Naive thymus-derived CD8-positive, alpha-beta T cell (primary cell): ENCODE results near the gene HP. TPM values are rescaled to one million over a fixed set of nuclear protein-coding genes. Genes with fewer than 3 reads are reported as not detected.

Experiments
- ATAC-seq, 2 donors: fragments of 150-1000 bp; cut with Tn5 transposase in 1 of 2; sonication (Bioruptor Pico), chemical (Tn5 transposase) in 1 of 2; 1 replicate in 1 of 2; 2 replicates in 1 of 2; pipeline ENCODE4 v1.10.0; 2021; ENCODE audit warnings: mild to moderate bottlenecking in 2 of 2, moderate library complexity in 2 of 2
- POLR2A ChIA-PET: fragments of 350-600 bp; sonication (Branson Sonifier 250); formaldehyde crosslinking; loops from one replicate; lab custom pipeline; 2021; ENCODE audit warnings: antibody characterized with exemption; lab: Charles Lee
- DNase-seq, 10 donors: peaks; one replicate each; pipeline versions ENCODE4 v3.0.0 to v3.0.0-alpha.2; 2020 to 2022
- H3K27ac Mint-ChIP-seq, 10 donors: one replicate each; pipeline ENCODE4 v1.8.0; 2020 to 2022; ENCODE audit warnings: mild to moderate bottlenecking in 10 of 10, mixed read lengths in 10 of 10, moderate library complexity in 4 of 10, inconsistent platforms in 1 of 10
- H3K27me3 Mint-ChIP-seq, 5 donors: one replicate each; pipeline ENCODE4 v1.8.0; 2021 to 2022; ENCODE audit warnings: mixed read lengths in 5 of 5
- H3K36me3 Mint-ChIP-seq, 3 donors: one replicate each; pipeline ENCODE4 v1.8.0; 2020 to 2022; ENCODE audit warnings: mixed read lengths in 3 of 3, mild to moderate bottlenecking in 2 of 3, inconsistent platforms in 1 of 3
- H3K4me1 Mint-ChIP-seq, 4 donors: one replicate each; pipeline ENCODE4 v1.8.0; 2021 to 2022; ENCODE audit warnings: mixed read lengths in 4 of 4
- H3K4me3 Mint-ChIP-seq, 10 donors: one replicate each; pipeline ENCODE4 v1.8.0; 2020 to 2022; ENCODE audit warnings: mild to moderate bottlenecking in 10 of 10, mixed read lengths in 10 of 10, moderate library complexity in 6 of 10, inconsistent platforms in 1 of 10
- H3K9me3 Mint-ChIP-seq, 9 donors: one replicate each; pipeline ENCODE4 v1.8.0; 2020 to 2022; ENCODE audit warnings: mixed read lengths in 9 of 9, mild to moderate bottlenecking in 3 of 9, inconsistent platforms in 1 of 9, moderate library complexity in 1 of 9
- polyA plus RNA-seq, 3 donors: library from polyadenylated mRNA; unstranded; fragments of 300-500 nt; fragmentation: Illumina TruSeq; gene quantifications; one replicate each; pipeline ENCODE4 v1.2.3, GENCODE V29; 2021
- total RNA-seq, 8 experiments: library from RNA in 2 of 8; stranded (reverse) in 2 of 8; gene quantifications; one replicate each; pipeline ENCODE4 v1.2.3 and lab custom pipeline; 2021 to 2026

HP gene
- total and polyA plus RNA-seq, 5 experiments from 2014 or later, result 0.22 to 0.26 TPM; not detected in 3

DNA sequence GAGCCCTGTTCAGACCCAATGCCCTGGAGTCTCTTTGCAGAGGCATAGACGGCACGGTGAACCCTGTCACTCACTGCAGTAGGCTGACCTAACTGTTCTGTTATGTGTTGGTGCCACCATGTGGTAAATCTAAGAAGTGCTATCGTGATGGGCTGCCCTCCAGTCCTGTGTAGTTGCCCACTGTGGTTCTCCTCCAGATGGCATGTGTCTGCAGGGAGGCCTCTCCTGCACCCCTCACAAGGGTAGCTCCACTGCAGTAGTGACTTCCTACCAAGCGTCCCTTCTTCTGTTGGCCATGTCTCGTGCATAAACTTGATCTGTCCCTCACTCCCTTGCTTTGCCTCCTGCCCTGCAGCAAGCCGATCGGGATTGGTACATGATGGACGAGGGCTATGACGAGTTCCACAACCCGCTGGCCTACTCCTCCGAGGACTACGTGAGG lies 45.1 kb downstream of the HP start:
- Mint-ChIP-seq H3K27me3 (no peaks in the 10 kb centered on the region), H3K36me3 (peaks cover 4 to 89% (median 40%) of the 10 kb centered on the region in 3 donors), H3K4me1 (peaks cover 26 to 39% (median 32%) of the 10 kb centered on the region in 4 donors), H3K27ac (peak overlapping the region in 1 of 10 donors; percentile 9), H3K4me3 (no peak overlapping the region), H3K9me3 (no peaks in the 10 kb centered on the region)
- DNase-seq (peak in 8 of 10 donors; percentile 10 to 46 (median 39)), ATAC-seq (peak; percentile 83 to 93)
- POLR2A ChIA-PET, result no interaction called here

DNA sequence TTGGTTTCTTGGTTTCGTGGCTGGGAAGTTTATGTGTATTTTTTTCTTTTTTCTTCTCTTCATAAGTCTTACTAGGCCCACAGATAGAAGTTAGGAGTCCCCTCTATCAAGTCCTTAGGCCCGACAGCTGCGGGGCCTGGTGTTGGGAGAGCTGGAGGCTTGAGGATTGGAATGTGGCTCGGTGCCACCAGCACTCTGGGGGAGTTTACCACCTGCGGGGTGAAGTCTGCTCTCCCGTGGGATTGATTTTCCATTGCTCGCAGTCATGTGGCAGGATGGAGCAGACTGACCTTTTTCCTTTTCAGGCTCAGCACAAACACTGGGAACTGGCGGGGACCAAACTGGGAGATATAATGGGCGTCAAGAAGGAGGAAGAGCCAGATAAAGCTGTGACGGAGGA lies 46.9 kb downstream of the HP start:
- Mint-ChIP-seq H3K36me3 (peaks cover 4 to 99% (median 49%) of the 10 kb centered on the region in 3 donors), H3K4me1 (peaks cover 9 to 21% (median 18%) of the 10 kb centered on the region in 4 donors), H3K27me3 (no peaks in the 10 kb centered on the region), H3K27ac (peak overlapping the region in 1 of 10 donors; percentile 83), H3K4me3 (no peak overlapping the region), H3K9me3 (no peaks in the 10 kb centered on the region)
- ATAC-seq (no peak), DNase-seq (no peak)
- POLR2A ChIA-PET, result no interaction called here

DNA sequence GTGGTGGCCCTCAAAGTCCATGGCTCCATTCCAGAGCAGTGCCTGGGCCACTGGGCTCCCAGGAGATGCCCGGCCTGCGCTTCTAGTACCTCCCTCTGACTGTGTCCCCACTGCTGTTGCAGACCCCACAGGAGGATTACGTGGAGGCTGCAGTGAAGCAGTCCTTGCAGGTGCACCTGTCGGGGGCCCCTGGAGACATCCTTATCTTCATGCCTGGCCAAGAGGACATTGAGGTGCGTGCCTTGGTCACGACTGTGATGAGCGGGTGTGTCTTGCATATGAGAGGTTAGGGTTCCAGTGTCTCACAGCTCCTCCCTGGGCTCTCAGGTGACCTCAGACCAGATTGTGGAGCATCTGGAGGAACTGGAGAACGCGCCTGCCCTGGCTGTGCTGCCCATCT lies 50.6 kb downstream of the HP start:
- Mint-ChIP-seq H3K9me3 (no peaks in the 10 kb centered on the region), H3K27me3 (no peaks in the 10 kb centered on the region), H3K27ac (peak overlapping the region in 1 of 10 donors; percentile 63), H3K4me3 (no peak overlapping the region), H3K4me1 (peaks cover 0 to 5% (median 2%) of the 10 kb centered on the region in 4 donors), H3K36me3 (peaks cover 7 to 99% (median 45%) of the 10 kb centered on the region in 3 donors)
- POLR2A ChIA-PET, result interaction anchor here (0.6 kb wide), 1 partner anchor 314 kb away, joined by 3 read pairs; no protein-coding TSS in a partner anchor
- no peak for DNase-seq
- no peak for ATAC-seq

DNA sequence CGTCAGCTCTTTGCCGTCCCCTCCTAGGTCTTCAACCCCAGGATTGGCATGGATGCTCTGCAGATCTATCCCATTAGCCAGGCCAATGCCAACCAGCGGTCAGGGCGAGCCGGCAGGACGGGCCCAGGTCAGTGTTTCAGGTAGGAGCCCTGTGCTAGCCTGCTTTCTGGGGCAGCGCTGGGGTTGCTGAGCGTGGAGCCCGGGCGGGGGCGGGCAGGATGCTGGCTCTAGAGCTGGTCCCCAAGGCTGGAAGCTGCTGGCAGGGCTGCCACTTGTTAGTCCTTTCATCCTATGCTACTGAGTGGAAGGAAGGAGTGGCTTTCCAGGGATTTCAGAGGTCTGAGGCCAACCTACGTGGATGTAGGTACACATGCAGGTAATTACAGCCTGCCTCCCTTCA lies 51.7 kb downstream of the HP start:
- ATAC-seq (no peak), DNase-seq (no peak)
- H3K9me3 Mint-ChIP-seq, result no peaks in the 10 kb centered on the region
- H3K27ac Mint-ChIP-seq, result peak overlapping the region in 1 of 10 donors; percentile 63
- peaks cover 9 to 99% (median 46%) of the 10 kb centered on the region in 3 donors for H3K36me3 Mint-ChIP-seq
- peaks cover 0 to 5% (median 2%) of the 10 kb centered on the region in 4 donors for H3K4me1 Mint-ChIP-seq
- POLR2A ChIA-PET, result interaction anchor here (1.5 kb wide), 1 partner anchor 13 kb away, joined by 4 read pairs; the partner anchor contains the start of genes DHX38 and TXNL4B
- no peaks in the 10 kb centered on the region for H3K27me3 Mint-ChIP-seq
- no peak overlapping the region for H3K4me3 Mint-ChIP-seq

DNA sequence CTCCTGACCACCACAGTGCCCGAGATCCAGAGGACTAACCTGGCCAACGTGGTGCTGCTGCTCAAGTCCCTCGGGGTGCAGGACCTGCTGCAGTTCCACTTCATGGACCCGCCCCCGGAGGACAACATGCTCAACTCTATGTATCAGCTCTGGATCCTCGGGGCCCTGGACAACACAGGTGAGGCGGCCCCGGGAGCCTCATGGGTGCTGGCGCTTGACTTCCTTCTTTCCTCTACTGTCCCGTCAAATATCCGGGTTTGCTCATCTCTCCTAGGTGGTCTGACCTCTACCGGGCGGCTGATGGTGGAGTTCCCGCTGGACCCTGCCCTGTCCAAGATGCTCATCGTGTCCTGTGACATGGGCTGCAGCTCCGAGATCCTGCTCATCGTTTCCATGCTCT lies 53.1 kb downstream of the HP start:
- no peak for DNase-seq
- no peak for ATAC-seq
- POLR2A ChIA-PET, result no interaction called here
- Mint-ChIP-seq H3K27ac (peak overlapping the region in 1 of 10 donors; percentile 19), H3K4me1 (peaks cover 0 to 2% (median under 1%) of the 10 kb centered on the region in 4 donors), H3K36me3 (peaks cover 9 to 99% (median 46%) of the 10 kb centered on the region in 3 donors), H3K4me3 (no peak overlapping the region), H3K27me3 (no peaks in the 10 kb centered on the region), H3K9me3 (no peaks in the 10 kb centered on the region)

DNA sequence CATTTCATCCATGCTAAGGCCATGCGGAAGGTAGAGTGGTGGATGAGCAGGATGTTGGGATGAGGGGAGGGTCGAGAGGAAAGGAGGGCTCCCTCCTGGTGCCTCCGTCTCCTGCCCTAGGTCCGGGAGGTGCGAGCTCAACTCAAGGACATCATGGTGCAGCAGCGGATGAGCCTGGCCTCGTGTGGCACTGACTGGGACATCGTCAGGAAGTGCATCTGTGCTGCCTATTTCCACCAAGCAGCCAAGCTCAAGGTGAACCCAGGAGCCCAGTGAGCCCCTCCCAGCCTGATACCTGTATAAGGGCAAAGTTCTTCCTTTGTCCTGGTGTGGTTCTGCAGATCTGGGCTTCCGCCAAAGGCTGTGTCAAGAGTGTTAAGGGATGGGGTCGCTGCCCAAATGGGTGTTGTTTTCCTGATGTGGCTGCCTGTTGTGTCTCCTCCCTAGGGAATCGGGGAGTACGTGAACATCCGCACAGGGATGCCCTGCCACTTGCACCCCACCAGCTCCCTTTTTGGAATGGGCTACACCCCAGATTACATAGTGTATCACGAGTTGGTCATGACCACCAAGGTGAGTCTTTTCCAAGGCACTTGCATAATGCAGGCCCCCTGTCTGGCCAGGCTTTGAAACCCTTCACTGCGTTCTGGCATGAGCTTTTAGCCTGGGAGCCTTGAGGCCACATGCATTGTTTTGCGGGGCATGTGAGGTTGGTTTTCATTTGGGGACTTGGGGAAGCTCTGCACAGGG lies 54.2 kb downstream of the HP start:
- Mint-ChIP-seq H3K9me3 (no peaks in the 10 kb centered on the region), H3K27me3 (no peaks in the 10 kb centered on the region), H3K27ac (no peak overlapping the region), H3K36me3 (peaks cover 5 to 99% (median 47%) of the 10 kb centered on the region in 3 donors), H3K4me1 (peaks cover 0 to under 1% (median under 1%) of the 10 kb centered on the region in 4 donors), H3K4me3 (no peak overlapping the region)
- DNase-seq (no peak), ATAC-seq (no peak)
- POLR2A ChIA-PET, result no interaction called here

DNA sequence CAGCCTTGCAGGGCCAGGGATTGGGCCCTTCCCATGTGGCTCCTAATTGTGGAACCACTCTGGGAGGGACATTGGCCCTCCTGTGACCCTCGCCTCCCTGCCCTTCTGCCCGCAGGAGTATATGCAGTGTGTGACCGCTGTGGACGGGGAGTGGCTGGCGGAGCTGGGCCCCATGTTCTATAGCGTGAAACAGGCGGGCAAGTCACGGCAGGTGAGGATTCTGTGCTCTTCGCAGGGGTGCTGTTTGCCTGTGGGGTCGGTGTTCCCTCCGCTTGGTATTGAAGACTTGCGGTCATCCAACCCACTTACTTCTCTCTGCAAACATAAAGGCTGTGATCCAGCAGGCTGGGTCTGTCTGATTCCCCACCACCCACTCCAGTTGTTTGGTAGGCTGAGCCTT lies 55.0 kb downstream of the HP start:
- DNase-seq, result no peak
- Mint-ChIP-seq H3K36me3 (peaks cover 5 to 95% (median 40%) of the 10 kb centered on the region in 3 donors), H3K27ac (no peak overlapping the region), H3K9me3 (no peaks in the 10 kb centered on the region), H3K27me3 (no peaks in the 10 kb centered on the region), H3K4me1 (no peaks in the 10 kb centered on the region), H3K4me3 (no peak overlapping the region)
- POLR2A ChIA-PET, result no interaction called here
- ATAC-seq, result no peak

DNA sequence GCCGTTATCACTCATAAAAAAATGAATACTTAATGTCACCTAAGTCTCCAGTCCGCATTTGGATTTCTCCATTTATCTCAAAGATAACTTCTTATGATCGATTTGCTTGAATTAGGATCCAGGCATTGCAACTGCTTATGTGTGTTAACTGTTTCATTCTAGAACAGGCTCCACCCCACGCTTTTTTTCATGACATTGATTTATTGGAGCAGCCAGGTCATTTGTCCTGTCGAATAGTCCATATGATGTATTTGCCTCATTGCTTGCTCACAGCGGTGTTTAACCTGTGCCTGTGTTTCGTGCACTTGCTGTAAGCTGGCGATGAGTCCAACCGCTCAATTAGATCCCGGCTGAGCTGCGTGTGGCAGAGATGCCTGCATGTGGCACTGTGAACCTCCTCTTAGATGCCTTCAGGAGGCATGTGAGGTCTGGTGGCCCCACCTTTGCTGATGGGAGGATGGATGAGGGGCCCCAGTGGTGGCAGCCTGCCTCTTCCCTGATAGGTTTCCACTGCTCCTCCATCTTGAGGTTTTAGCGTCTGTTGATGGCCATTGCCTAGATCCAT lies 55.7 kb downstream of the HP start:
- Mint-ChIP-seq H3K4me1 (no peaks in the 10 kb centered on the region), H3K27me3 (peaks cover 0 to 1% (median 0%) of the 10 kb centered on the region in 5 donors), H3K4me3 (no peak overlapping the region), H3K36me3 (peaks cover 5 to 88% (median 40%) of the 10 kb centered on the region in 3 donors), H3K9me3 (no peaks in the 10 kb centered on the region), H3K27ac (no peak overlapping the region)
- POLR2A ChIA-PET, result no interaction called here
- no peak for DNase-seq
- no peak for ATAC-seq

Other genes starting within 250 kb of the HP start
- gene AP1G1, start 245.7 kb upstream of the HP start, total RNA-seq, result 100 to 1,000 TPM; 107 to 110 TPM
- gene AP1G1, start 245.7 kb upstream of the HP start, polyA plus RNA-seq, result 1 to 10 TPM; 6.2 to 9.5 (median 9.1) TPM
- 10 to 100 TPM; 34.2 to 35.6 TPM for gene ATXN1L, start 208.5 kb upstream of the HP start, total RNA-seq
- gene ATXN1L, start 208.5 kb upstream of the HP start, polyA plus RNA-seq, result 1 to 10 TPM; 4.8 to 8.5 (median 7.5) TPM
- gene ZNF821, start 170.3 kb upstream of the HP start, total RNA-seq, result 1 to 10 TPM; 4.3 to 5.1 TPM
- 1 to 10 TPM; 4.3 to 5.4 (median 4.9) TPM for gene ZNF821, start 170.3 kb upstream of the HP start, polyA plus RNA-seq
- 100 to 1,000 TPM; 270 to 298 TPM for gene IST1, start 159.0 kb upstream of the HP start, total RNA-seq
- 100 to 1,000 TPM; 115 to 161 (median 115) TPM for gene IST1, start 159.0 kb upstream of the HP start, polyA plus RNA-seq
- gene PKD1L3, start 54.1 kb upstream of the HP start, total RNA-seq, result not detected
- gene PKD1L3, start 54.1 kb upstream of the HP start, polyA plus RNA-seq, result not detected
- gene DHODH, start 45.8 kb upstream of the HP start, total RNA-seq, result 10 to 100 TPM; 14.6 to 14.8 TPM
- gene DHODH, start 45.8 kb upstream of the HP start, polyA plus RNA-seq, result 10 to 100 TPM in 2 of 3 donors, 1 to 10 TPM in 1; 9.9 to 14.8 (median 12.5) TPM
- gene HPR, start 8.7 kb downstream of the HP start, total RNA-seq, result not detected
- gene HPR, start 8.7 kb downstream of the HP start, polyA plus RNA-seq, result not detected
- 10 to 100 TPM; 18.7 to 20.3 TPM for gene TXNL4B, start 39.1 kb downstream of the HP start, total RNA-seq
- gene TXNL4B, start 39.1 kb downstream of the HP start, polyA plus RNA-seq, result 10 to 100 TPM; 12.0 to 17.5 (median 15.7) TPM
- 100 to 1,000 TPM; 112 to 120 TPM for gene DHX38, start 39.3 kb downstream of the HP start, total RNA-seq
- gene DHX38, start 39.3 kb downstream of the HP start, polyA plus RNA-seq, result 10 to 100 TPM; 16.8 to 36.9 (median 25.9) TPM
- gene PMFBP1, start 117.7 kb downstream of the HP start, total RNA-seq, result 1 to 10 TPM in 1 of 2 experiments, under 1 TPM in 1; 0.99 to 2.0 TPM
- gene PMFBP1, start 117.7 kb downstream of the HP start, polyA plus RNA-seq, result under 1 TPM in 2 of 3 donors, not detected in 1; 0.13 to 0.95 TPM